ENCODE measurements around the gene NR3C1. TPM values are rescaled to one million over a fixed set of nuclear protein-coding genes. Genes with fewer than 3 reads are reported as not detected.

Gene NR3C1
- total and polyA plus RNA-seq, 2 of the 13 experiments (the other 11 are each of a cell fraction or from before 2014, with no cell fraction given): 10.0 to 24.3 TPM

DNA sequence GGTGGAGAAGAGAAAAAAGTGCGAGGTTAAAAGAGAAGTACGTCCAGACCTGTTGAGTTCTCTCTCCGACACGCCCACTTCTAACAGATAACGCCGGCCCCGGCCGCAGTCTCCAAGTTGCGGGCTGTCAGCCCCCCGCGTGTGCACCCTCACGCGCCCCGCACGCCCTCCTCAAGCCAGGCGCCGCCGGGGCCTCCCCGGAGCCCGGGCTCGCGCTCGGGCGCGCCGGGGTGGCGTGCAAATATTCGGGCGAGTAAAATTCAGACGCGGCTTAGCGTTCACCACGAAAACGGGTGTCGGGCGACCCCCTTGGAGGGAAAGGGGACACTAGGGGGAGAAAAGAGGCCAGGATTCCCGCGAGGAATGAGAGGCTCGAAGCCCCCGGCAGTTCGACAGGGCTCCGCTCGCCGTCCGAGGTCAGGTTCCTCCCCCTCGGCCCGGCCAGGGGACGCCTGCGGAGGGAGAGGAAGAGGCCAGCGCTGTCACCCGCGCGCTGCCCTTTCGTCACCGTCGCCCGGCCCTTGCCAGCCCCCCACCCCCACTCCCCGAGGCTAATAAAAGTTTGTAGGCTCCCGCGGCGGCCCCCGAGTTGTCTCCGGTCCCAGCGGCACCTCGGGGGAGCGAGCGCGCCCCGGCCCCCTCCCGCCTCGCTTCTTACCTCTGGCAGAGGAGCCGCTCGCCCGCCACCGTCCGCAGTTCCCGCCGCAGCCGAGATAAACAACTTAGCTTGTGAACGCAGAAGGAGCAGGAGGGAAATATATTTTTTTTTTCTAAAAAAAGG is 743 bp downstream of the NR3C1 start (continued):
- TF ChIP-seq SIX4 (CRISPR knock-in tag; IDR thresholded peaks at IDR 0.05): no peak

DNA sequence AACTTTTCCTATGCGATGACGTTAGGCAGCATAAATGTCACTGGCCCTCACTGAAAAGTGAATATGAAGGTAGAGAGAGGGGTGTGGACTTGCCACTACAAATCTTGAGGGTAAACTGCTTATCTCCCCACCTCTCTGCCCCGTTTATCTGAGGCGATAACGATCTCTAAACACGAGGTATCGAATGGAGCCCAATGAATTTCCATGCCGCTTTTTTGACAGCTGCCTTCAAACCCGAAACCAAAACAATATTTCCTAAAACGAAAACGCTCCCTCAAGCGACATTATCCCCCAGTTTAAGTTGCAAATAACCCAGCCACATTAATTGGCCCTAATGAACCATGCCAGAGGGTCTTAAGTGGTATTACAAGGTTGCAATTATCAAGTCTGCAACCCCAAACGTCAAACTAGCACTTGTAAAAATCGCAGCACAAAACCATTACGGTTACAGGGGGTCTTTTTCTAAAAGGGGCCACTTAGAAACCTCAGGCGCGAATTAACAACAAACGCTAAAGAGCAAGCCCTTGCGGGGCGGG is 1.4 kb downstream of the NR3C1 start:
- under 1% methylated on average over 20 of the region's 20 CpGs for WGBS (ENCODE audit: low lambda C conversion rate)
- H4K20me1 ChIP-seq (ENCODE audit: insufficient read depth, low read length): peaks cover 3% of the 10 kb centered on the region; the same call in 1 of the 2 replicates
- H3K4me1 ChIP-seq (ENCODE audit: insufficient read depth, low read length): peaks cover 58% of the 10 kb centered on the region
- intact Hi-C loops (cut with micrococcal nuclease; ENCODE audit: unreplicated experiment) (loop anchor here (2.0 to 10.0 kb wide), 6 partner anchors 95 to 480 kb away; no protein-coding TSS in a partner anchor), in situ Hi-C loops (cut with HindIII; ENCODE audit: extremely low pct_ligation_motif_present, low pct_unique_long_range_greater_than_20kb) (no loop called here)
- H3K4me2 ChIP-seq (ENCODE audit: low read depth, low read length): peak overlapping the region; percentile 87
- H3K36me3 ChIP-seq (replicated peaks in 1 of 2; ENCODE audit: control insufficient read depth in 1 of 2, insufficient read depth in 2 of 2, low read length in 2 of 2): no peaks in the 10 kb centered on the region
- DNase-seq (ENCODE audit: low spot score): peak; percentile 13
- BruUV-seq (replicated peaks): no TSS peak
- no peaks in the 10 kb centered on the region; a peak in 1 of 5 replicates for H3K27me3 ChIP-seq (ENCODE audit: control insufficient read depth in 1 of 2, insufficient read depth in 2 of 2, low read length in 2 of 2)
- POLR2A ChIA-PET: interaction anchor here (1.3 kb wide), 1 partner anchor 296 kb away, joined by 3 read pairs; no protein-coding TSS in a partner anchor
- peaks cover 57% of the 10 kb centered on the region for H3K79me2 ChIP-seq (ENCODE audit: insufficient read depth, low read length)
- H2AFZ ChIP-seq (ENCODE audit: low read length): no peak overlapping the region
- peak overlapping the region; percentile 80 to 96 (median 95) for H3K4me3 ChIP-seq (replicated peaks in 1 of 3; ENCODE audit: insufficient read depth in 1 of 3, low read depth in 2 of 3, low read length in 3 of 3)
- CTCF ChIA-PET (ENCODE audit: low intra/inter-chr PET ratio, low total read pairs): no interaction called here
- H3K27ac ChIP-seq (ENCODE audit: extremely low read length, insufficient read depth, low read length): peak overlapping the region; percentile 96
- peak overlapping the region; percentile 91 for H3K9ac ChIP-seq (ENCODE audit: insufficient read depth, low read depth, low read length)
- no peaks in the 10 kb centered on the region for H3K9me3 ChIP-seq (ENCODE audit: low read length)
- no peak for ATAC-seq
- peak; percentile 21 for FAIRE-seq
- TF ChIP-seq MED1 (CRISPR knock-in tag; IDR thresholded peaks at IDR 0.05) (0 out of 2 replicates have a peak, but pooled peaks have one; percentile 4), HNRNPH1 (optimal IDR thresholded peaks at IDR 0.05; ENCODE audit: low read depth, low read length) (no peak), RNF2 (conservative IDR thresholded peaks at IDR 0.05; ENCODE audit: low read depth) (no peak), SP2 (CRISPR knock-in tag; IDR thresholded peaks at IDR 0.05) (no peak), MYC (CRISPR knock-in tag; IDR thresholded peaks at IDR 0.05; ENCODE audit: borderline replicate concordance) (no peak), ZSCAN12 (CRISPR knock-in tag; IDR thresholded peaks at IDR 0.05) (0 out of 2 replicates have a peak, but pooled peaks have one; percentile 22), ZFX (CRISPR knock-in tag; IDR thresholded peaks at IDR 0.05; ENCODE audit: low read depth) (no peak), XRCC5 (optimal IDR thresholded peaks at IDR 0.05; ENCODE audit: low read length) (no peak), ZNF501 (CRISPR knock-in tag; IDR thresholded peaks at IDR 0.05) (peak; percentile 21; the same call in 1 of the 2 replicates), NPAS2 (CRISPR knock-in tag; IDR thresholded peaks at IDR 0.05; ENCODE audit: borderline replicate concordance) (no peak), KAT2B (IDR thresholded peaks at IDR 0.05; ENCODE audit: borderline replicate concordance, low read depth, low read length) (no peak), ZSCAN21 (CRISPR knock-in tag; IDR thresholded peaks at IDR 0.05; ENCODE audit: borderline replicate concordance) (no peak)
- TF ChIP-seq, protein P1, sequence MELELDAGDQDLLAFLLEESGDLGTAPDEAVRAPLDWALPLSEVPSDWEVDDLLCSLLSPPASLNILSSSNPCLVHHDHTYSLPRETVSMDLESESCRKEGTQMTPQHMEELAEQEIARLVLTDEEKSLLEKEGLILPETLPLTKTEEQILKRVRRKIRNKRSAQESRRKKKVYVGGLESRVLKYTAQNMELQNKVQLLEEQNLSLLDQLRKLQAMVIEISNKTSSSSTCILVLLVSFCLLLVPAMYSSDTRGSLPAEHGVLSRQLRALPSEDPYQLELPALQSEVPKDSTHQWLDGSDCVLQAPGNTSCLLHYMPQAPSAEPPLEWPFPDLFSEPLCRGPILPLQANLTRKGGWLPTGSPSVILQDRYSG (CRISPR knock-in tag; IDR thresholded peaks at IDR 0.05): no peak
- TF ChIP-seq, protein P2, sequence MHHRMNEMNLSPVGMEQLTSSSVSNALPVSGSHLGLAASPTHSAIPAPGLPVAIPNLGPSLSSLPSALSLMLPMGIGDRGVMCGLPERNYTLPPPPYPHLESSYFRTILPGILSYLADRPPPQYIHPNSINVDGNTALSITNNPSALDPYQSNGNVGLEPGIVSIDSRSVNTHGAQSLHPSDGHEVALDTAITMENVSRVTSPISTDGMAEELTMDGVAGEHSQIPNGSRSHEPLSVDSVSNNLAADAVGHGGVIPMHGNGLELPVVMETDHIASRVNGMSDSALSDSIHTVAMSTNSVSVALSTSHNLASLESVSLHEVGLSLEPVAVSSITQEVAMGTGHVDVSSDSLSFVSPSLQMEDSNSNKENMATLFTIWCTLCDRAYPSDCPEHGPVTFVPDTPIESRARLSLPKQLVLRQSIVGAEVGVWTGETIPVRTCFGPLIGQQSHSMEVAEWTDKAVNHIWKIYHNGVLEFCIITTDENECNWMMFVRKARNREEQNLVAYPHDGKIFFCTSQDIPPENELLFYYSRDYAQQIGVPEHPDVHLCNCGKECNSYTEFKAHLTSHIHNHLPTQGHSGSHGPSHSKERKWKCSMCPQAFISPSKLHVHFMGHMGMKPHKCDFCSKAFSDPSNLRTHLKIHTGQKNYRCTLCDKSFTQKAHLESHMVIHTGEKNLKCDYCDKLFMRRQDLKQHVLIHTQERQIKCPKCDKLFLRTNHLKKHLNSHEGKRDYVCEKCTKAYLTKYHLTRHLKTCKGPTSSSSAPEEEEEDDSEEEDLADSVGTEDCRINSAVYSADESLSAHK (CRISPR knock-in tag; IDR thresholded peaks at IDR 0.05; ENCODE audit: borderline replicate concordance): no peak
- TF ChIP-seq, protein P3, sequence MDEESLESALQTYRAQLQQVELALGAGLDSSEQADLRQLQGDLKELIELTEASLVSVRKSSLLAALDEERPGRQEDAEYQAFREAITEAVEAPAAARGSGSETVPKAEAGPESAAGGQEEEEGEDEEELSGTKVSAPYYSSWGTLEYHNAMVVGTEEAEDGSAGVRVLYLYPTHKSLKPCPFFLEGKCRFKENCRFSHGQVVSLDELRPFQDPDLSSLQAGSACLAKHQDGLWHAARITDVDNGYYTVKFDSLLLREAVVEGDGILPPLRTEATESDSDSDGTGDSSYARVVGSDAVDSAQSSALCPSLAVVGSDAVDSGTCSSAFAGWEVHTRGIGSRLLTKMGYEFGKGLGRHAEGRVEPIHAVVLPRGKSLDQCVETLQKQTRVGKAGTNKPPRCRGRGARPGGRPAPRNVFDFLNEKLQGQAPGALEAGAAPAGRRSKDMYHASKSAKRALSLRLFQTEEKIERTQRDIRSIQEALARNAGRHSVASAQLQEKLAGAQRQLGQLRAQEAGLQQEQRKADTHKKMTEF (CRISPR knock-in tag; IDR thresholded peaks at IDR 0.05): no peak
- TF ChIP-seq, protein P4, sequence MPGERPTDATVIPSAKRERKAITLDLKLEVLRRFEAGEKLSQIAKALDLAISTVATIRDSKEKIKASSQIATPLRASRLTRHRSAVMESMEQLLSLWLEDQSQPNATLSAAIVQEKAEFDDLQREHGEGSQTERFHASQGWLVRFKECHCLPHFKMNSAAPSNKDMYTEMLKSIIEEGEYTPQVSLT (CRISPR knock-in tag; IDR thresholded peaks at IDR 0.05; ENCODE audit: borderline replicate concordance, low read depth): no peak

Measured in HepG2 (cell line).